ENCODE measurements around the gene TRMT2A.

The TRMT2A gene

DNA sequence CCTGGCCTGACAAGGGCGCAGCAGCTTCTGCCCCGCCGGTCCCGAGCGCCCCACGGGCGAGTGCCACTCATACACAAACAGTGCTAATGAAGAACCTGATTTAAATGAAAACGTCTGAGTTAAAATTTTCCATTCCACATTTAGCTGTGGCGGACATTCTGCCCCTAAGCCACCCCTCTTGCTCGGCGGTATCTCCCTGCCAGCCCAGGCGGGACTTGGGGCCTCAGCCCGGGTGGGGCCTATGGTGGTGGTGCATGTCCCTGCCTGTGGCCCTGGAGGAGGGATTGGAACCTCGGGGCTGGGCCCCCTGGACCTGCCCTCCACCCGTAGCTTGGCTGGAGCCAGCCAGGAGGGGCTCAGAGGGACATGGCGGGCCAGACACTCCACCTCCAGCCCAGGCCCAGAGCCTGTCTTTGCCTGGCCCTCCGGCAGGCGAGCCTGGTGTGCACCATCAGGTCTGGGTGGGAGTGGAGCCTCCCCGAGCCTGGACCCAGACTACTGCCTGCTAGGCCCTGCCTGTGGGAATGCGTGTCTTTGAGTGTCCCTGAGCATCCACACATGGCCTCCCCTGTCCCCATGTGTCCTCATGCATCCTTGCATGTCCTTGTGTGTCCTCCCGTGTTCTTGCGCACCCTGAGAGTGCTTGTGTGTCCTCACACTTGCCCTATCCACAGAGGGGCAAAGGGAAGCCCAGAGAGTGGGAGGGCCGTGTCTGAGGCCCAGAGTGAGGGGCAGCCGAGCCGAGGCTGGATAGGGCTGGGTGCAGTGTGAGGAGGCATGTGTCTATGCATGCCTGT, 19.0 kb upstream of the TRMT2A start:
- no peak for DNase-seq

DNA sequence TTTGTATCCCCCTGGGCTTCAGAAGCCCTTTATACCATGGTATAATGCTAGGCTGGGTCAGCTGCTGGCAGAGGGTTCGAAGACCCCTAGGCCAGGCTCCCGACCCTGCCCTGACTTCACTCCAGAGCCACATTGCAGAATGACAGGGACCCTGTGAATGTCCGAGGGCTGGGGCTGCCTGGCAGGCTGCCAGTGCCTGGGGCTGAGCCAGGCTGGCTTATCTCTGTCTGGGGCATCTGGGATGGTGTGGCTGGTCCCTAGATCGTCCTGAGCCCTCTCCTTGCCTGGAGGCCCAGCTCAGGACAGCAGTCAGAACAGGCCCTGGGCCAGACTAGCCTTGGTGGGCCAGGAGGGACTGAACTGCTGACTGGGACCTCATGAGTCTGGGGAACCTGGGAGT, 18.2 kb upstream of the TRMT2A start:
- no peak for DNase-seq

DNA sequence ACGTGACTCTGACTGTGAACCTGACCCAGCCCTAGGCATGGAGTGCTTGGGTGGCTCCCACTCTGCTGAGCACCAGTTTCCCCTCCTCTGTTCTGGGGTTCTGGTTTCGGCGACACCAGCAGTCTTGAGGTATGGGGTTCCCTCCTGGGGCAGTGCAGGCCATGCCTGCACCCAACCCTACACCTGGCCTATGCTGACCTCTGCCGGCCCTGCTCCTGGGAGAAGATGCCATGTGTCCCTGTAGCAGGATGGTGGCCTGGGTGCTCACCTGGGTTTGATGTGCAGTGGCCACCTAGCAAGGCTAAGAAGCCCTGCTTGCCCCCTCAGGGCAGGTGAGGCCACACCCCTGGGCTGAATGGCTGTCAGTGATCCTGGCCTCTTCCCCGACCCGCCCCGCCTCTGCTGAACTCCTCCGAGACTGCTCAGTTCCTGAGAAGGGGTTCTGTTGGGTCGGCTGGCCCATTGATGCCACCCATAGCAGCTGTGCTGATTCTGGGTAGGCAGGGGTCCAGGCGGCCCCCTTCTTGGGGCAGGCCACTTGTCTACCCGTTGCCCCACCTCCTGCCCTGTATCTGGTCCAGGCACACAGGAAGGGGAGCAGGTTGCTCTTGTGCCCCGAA, 17.0 kb upstream of the TRMT2A start:
- DNase-seq = no peak

DNA sequence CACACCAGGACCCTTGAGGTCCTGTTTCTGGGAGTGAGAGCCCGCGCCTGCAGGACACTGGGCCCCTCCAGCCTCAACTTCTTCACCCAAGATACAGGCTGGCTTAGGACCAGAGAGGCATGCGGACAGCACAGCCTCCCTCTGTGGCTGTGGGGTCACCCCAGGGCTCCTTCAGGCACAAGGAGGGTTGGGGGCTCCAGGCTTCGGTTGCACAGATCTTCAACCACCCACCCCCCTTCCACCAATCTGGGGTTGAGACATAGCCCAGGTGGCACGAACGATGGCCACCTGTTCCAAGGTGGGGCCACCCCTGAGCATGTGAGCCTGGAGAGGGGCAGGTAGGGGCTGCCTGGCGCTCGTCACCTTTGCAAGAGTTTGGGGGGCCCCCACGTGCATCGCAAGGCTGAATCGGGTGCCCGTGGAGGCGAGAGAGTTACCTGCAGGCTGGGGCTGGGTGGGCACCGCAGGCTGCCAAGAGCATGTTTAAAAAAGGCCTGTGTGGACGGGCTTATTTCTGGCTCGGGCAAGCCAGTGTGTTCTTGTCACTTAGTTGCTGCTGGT, 15.7 kb upstream of the TRMT2A start:
- DNase-seq = no peak

DNA sequence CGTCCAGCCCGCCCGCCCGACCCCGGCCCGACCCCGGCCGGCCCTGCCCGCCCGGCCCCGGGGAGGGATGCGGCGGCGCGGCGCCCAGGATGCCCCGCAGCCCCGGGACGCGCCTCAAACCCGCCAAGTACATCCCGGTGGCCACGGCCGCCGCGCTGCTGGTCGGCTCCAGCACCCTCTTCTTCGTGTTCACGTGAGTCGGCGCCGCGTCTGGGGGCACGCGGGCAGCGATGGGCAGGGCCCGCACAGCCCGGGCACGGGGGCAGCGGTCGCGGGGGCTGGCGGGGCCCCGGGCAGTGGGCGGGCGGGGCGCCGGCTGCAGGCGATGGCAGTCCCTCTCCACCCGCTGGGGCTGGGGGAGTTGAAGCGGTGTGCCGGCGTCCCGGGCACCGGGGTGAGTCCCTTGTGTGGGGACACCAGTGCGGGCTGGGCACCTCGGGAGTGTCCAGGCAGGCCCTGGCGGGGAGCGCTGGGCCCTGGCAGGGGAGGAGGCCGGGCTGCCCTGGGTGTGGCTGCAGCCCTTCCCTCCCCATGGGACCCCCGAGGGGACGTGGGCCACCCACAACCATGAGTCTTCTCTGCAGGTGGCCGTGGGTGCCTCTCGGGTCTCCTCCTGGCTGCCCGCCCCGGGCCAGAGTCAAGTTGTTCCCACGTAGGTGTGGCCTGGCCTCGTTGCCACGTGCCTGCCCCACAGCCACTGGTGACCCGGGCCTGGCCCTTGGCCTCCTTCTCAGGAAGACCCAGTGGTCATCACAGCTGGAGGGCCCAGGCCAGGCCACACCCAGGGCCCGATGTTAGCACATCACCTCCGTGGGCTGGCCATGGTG, 15.0 kb upstream of the TRMT2A start:
- DNase-seq = peak in 10 of 56 donors; percentile 19 to 61 (median 39)

DNA sequence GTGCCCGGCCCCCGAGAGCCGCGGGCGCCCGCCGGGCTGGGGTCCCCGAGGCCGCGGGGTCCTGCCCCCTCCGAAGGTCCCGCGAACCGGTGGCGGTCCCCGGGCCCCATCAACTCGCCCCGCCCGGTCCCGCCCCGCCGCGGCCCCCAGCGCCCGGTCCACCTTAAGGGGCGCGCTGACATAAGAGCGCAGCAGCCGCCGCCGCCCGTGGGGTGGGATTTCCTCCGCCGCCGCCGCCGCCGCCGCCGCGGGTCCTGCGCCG, 14.5 kb upstream of the TRMT2A start, which contains the start of gene ZDHHC8:
TSS of gene ZDHHC8 (plus strand) at position 208 of the 262 bp plus-strand sequence. CDS start 144 bp downstream, outside the sequence.
- DNase-seq = peak in 27 of 56 donors; percentile 12 to 61 (median 40)

DNA sequence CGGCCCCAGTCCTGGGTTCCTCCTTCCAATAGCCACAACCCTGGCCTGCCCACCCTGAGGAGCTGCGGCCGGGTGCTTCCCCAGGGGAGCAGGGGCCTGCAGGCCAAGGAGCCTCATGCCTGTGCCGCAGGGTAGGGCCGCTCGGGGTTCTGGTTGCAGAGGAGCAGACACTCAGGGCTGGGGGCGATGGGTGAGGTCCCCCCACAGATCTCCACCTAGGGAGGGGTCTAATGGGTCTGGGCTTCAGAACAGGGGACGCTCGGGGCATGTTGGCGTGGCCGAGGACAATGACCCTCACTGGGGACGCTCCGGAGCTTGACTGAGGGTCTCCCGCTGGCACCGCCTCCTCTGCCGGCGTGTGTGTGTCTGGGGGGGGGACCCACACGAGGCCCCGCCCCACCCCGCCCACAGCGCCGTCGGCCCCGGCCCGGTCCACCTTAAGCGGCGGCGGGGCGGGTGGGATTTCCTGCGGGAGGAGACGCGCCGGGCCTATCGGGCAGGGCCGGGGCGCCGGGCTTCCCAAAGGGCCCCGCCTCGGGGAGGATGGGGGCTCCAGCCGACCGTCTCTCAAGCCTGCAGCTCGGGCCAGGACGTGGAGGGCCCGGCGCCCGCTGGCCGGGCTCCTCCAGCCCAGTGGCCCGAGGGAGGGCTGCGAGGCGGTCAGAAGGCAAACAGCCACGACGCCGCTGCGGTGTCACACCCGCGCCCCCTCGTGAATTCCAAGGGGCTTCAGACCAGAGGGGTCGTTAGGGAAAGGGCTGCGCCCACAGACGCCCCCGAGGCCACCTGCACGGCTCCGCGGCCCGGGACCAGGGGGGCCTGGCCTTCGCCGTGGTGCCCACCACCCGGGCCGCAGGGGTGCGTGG, 13.9 kb upstream of the TRMT2A start:
- DNase-seq = peak in 55 of 56 donors; percentile 28 to 92 (median 74)

DNA sequence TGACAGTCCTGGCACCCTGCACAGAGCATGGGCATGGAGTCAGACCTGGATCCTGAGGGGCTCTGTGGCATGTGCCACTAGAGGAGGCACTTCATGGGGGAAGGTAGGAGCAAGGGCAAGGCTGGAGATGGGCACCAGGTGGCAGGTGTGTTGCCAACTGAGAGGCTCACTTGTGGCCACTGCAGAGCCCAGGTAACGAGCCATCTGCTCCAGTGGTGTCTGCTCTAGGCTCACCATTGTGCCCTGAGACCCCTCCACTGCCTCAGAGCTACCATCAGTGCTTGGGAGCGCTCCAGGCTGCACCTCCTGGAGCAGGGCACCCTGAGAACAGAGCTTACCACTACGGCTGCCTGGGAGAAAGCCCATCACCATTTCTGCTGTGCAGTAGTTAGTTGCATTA, 13.3 kb upstream of the TRMT2A start:
- no peak for DNase-seq

DNA sequence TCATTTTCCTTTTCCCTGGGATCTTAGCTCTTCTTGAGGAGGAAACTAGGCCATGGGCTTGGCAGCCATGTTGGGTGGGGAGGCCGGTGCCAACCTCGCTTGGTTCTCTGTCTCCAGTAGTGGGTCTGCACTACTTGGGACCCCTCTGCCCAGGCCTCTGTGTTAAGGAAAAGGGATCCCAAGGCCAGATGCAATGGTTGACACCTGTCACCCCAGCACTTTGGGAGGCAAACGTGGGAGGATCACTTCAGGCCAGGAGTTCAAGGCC, 12.7 kb upstream of the TRMT2A start:
- DNase-seq = no peak

DNA sequence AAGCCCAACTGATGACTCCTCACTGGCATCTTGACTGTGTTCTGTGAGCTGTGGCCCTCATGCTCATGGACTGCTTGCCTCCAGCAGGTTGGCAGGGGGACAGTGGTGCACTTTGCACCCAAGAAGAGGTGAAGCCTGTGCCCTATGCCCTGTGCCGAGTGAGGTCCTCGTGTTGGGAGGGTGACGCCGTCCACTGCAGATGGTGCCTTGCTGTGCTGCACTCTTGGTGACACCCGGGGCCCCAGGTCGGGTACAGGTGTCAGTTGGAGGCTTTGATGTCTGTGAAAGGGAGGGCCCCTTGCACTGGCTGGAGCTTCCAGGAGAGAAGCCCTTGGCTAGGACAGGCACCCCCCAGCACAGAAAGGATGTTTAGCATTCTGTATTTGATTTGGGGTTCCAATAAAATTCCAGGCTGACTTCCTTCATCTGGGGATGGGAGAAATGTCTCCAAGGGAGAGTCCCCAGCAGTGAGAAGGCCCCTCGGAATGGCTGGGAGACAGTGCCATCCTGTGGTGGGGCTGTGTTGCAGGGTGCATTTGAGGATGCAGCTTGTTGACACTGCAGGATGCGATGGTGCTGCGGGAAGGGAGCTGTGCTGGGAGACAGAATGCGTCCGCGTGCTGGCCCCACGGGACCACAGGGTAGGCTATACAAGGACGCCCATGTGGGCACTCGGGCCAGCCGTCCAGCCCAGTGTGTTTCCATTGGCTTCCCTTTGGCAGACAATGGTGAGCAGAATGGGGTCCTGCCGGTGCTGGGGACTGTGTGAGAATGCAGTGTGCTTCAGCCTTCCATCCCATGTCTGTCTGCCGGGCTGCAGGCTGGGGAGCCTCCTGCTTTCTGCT, 12.1 kb upstream of the TRMT2A start:
- peak in 13 of 56 donors; percentile 6 to 49 (median 20) for DNase-seq

DNA sequence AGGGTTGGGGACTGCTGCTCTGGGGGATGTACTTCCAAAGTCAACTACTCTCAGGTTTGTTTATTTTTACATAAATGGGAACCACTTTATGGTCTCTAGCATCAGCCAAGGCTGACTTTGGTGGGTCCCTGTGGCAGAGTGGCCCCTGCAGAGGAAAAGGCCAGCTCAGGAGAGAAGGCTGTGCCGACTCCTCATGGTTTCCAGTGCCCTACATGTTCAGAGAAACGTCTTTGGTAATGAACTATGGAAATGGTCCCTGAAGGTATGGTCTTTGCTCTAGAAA, 11.5 kb upstream of the TRMT2A start:
- no peak for DNase-seq

DNA sequence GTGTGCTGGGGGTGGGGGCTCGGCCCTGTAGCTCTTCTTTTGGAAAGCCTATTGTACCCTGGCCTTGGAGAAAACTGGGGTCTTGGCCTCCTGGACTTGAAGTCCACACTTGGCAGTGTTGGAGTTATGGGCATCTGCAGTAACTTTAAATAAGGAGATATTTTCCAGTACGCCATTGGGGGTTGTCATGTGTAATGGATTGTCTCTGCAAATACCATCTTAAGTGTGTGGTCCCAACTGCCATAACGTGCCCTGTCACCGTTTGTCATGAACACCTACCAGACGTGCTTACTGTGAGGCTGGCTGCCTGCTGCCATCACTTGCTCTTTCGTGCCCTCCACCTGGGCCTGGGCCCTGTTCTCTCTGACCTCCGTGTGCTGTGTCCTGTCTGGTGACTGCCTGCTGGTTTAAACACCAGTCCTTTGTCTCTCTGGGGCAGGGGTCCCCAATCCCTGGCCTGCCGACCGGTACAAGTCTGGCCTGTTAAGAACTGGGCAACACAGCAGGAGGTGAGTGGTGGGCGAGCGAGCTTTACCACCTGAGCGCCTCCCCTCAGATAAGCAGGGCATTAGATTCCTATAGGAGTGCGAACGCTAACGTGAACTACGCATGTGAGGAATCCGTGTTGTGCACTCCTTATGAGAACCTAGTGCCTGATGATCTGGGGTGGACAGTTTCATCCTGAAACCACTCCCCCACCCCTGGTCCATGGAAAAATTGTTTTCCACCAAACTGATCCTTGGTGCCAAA, 11.0 kb upstream of the TRMT2A start:
- no peak for DNase-seq

DNA sequence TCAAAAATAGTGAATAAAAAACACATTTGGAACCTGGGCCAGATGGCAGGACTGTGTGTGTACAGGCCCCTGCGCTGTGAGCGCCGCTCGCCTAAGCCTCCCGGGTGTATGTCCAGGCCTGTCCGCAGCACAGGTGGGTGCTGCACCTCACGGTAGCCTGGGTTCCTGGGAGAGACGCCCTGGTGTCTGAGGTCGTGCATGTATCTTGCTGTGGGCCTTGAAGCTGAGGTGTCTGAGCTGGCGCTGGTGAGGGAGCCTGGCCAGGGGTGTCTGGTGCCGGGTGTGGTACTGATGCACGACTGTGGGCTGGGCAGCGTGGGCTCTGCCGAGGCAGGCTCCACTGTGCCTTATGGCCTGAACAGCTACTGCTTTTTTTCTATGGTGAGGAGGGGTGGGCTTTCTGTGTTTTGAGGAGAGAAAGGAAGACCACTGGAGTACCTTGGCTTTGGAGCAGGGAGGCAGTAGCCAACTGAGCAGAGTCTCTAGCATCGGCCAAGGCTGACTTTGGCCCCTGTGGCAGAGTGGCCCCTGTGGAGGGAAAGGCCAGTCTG, 10.4 kb upstream of the TRMT2A start:
- no peak for DNase-seq

DNA sequence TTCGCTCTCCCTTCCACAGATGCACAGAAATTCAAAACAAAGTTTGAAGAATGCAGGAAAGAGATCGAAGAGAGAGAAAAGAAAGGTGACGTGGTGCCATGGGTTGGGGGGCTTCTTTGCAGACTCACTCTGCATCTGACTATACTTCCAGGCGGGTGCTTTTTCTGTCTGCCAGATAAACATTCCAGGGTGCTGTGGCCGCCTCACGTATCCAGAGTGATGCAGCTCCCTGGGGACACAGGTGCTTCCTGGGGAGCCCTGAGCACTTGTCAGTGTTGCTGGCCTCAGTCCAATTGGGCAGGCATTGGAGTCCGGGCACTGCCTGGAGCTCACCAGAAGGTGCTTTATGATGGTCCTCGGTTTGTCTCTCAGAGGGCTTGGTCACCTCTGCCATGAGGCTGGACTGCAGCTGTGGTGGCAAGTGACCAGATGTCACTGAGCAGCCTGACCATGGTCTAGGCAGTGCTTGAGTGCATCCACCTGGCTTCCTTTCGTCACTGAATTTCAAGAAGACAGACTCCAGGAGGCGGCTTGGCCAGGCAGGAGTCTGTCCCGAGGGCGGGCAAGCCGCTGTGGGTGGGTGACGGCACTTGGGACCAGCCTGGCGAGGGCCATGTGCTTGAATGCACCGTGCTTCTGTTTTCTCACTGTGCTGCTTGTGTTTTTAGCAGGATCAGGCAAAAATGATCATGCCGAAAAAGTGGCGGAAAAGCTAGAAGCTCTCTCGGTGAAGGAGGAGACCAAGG, 9.4 kb upstream of the TRMT2A start:
- no peak for DNase-seq

DNA sequence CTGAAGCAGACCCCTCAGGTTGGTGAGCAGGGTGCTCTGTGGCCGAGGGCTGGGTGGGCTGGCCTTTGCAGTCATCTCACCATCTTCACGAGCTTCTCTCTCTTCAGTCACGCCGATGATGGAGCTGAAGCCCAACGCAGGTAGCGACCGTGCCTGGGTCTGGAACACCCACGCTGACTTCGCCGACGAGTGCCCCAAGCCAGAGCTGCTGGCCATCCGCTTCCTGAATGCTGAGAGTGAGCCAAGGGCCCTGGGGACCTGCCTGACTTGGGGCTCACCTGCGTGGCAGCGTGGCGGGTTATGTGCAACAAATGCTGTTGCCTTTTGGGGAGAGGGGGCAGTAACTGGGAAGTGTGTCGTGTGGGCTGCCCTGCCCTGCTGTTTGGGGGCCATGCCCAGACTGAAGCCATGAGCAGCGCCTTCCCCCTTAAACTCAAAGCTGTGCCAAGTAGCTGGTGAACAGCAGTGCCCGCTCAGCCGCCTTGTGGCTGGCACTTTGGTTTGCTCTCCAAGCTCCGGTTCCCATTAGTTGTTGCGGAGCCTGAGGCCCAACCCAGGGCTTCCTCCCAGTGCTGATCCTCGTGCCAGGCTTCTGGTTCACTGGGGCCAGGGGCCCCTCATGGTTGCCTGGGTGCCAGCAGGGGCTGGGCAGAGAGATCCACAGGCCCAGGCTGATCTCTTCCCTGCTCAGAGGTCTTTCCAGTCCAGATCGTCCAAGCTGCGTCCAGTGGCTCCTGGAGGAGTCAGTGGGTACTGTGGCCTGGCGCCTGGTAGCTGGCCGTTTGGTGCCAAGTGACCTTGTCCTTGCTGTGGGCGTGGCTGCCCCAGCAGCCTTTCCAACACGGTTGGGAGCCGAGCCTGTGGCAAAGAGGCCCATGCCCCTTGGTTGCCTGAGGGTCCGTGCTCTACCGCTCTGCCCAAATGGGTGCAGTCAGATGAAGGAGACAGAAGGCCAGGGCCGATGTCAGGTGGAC, 8.5 kb upstream of the TRMT2A start:
- no peak for DNase-seq

DNA sequence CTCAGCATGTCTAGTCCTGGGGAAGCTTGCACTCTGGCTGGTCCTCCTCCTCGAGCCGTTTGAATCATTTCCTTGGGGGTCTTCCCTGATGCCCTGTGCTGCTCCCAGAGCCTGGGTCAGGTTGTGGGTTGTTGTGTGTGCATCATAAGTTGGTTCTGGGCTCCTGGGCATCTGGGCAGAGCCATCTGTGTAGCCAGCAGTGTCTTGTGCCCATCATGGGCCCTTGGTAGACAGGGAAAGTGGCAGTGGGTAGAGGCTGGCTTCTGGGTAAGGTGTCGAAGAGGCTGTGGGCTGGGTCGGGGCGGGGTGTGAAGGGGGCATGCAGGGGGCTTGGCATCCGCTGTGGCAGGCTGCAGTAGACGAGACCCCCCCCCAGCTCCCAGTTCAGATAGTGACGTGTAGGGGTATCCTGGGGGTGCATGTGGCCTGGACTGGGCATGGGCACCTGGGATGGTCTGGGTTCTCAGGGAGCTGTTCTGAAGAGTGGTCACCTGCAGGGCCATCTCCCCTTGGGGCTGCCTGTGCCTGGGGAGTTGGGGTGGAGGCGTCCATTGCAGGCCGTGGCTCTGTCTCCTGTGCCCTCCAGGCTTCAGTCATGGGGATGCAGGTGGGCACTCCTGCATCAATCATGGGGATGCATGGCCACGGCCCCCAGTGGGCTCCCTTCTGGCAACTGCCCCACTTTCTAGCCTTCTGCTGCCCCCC, 7.2 kb upstream of the TRMT2A start:
- DNase-seq = no peak

Measured in nucleus accumbens (tissue), 56 donors.